Keratinocyte (primary cell): ENCODE results near the gene RHOT1. TPM values are rescaled to one million over a fixed set of nuclear protein-coding genes. Genes with fewer than 3 reads are reported as not detected.

Experiments
- DNase-seq: peaks from one replicate; pipeline ENCODE4 v3.0.0-alpha.2; 2011; ENCODE audit warnings: low read depth, missing footprints, low spot score
- FAIRE-seq: peaks from 2 replicates; lab custom pipeline; 2011; peaks lifted over from hg19 to GRCh38; lab: Jason Lieb, UNC
- H2AFZ ChIP-seq: 2 replicates; pipeline ENCODE4 v1.6.0; 2012; ENCODE audit warnings: low read length, control low read depth, inconsistent platforms; ENCODE audit not compliant: control insufficient read depth
- H3K27ac ChIP-seq: 2 replicates; pipeline ENCODE4 v1.5.1; 2011; ENCODE audit warnings: low read length; ENCODE audit not compliant: control insufficient read depth, insufficient read depth
- H3K27me3 ChIP-seq: 3 replicates; pipeline ENCODE4 v1.6.0; 2011; ENCODE audit warnings: low read length; ENCODE audit not compliant: control insufficient read depth, insufficient read depth; ENCODE audit errors: extremely low read depth
- H3K36me3 ChIP-seq, 2 experiments: 2 replicates in 1 of 2; 3 replicates in 1 of 2; pipeline ENCODE4 v1.5.1; 2011; ENCODE audit warnings: low read length in 2 of 2, mild to moderate bottlenecking in 1 of 2; ENCODE audit not compliant: control insufficient read depth in 2 of 2, insufficient read depth in 2 of 2; ENCODE audit errors: extremely low read depth in 1 of 2
- H3K4me1 ChIP-seq: 3 replicates; pipeline ENCODE4 v1.5.1; 2011; ENCODE audit warnings: low read length; ENCODE audit not compliant: control insufficient read depth, insufficient read depth; ENCODE audit errors: extremely low read depth
- H3K4me2 ChIP-seq: 3 replicates; pipeline ENCODE4 v1.6.0; 2011; ENCODE audit warnings: low read depth, low read length; ENCODE audit not compliant: control insufficient read depth, insufficient read depth; ENCODE audit errors: extremely low read depth
- H3K4me3 ChIP-seq, 3 experiments: fragments of 200-600 bp in 1 of 3; sonication (generic) in 1 of 3; 2 replicates in 2 of 3; 3 replicates in 1 of 3; pipeline ENCODE4 v1.5.1; 2011 to 2016; ENCODE audit warnings: low read length in 3 of 3, mild to moderate bottlenecking in 3 of 3, control low read depth in 2 of 3, inconsistent platforms in 1 of 3, low read depth in 1 of 3, mixed read lengths in 1 of 3, mixed run types in 1 of 3, moderate library complexity in 1 of 3; ENCODE audit not compliant: control insufficient read depth in 2 of 3, insufficient read depth in 2 of 3; ENCODE audit errors: extremely low read depth in 1 of 3
- H3K79me2 ChIP-seq: 2 replicates; pipeline ENCODE4 v1.6.0; 2012; ENCODE audit warnings: low read length; ENCODE audit not compliant: control insufficient read depth, insufficient read depth
- H3K9ac ChIP-seq: 3 replicates; pipeline ENCODE4 v1.6.0; 2011; ENCODE audit warnings: low read length; ENCODE audit not compliant: control insufficient read depth, insufficient read depth; ENCODE audit errors: extremely low read depth
- H3K9me1 ChIP-seq: 3 replicates; pipeline ENCODE4 v1.6.0; 2011; ENCODE audit warnings: low read length; ENCODE audit not compliant: control insufficient read depth, insufficient read depth; ENCODE audit errors: extremely low read depth
- H3K9me3 ChIP-seq: 2 replicates; pipeline ENCODE4 v1.5.1; 2012; ENCODE audit warnings: low read depth, low read length; ENCODE audit not compliant: control insufficient read depth
- H4K20me1 ChIP-seq: 3 replicates; pipeline ENCODE4 v1.6.0; 2011; ENCODE audit warnings: low read length; ENCODE audit not compliant: control insufficient read depth, insufficient read depth; ENCODE audit errors: extremely low read depth
- CTCF ChIP-seq, 3 experiments: IDR thresholded peaks in 1 of 3; conservative IDR thresholded peaks in 1 of 3; optimal IDR thresholded peaks in 1 of 3; 2 replicates in 2 of 3; 3 replicates in 1 of 3; pipeline versions ENCODE3 to v1.5.1; 2011; ENCODE audit warnings: low read length in 3 of 3, mild to moderate bottlenecking in 3 of 3, moderate library complexity in 2 of 3, control low read depth in 1 of 3, inconsistent platforms in 1 of 3; ENCODE audit not compliant: insufficient read depth in 2 of 3; ENCODE audit errors: extremely low read depth in 1 of 3
- EZH2 ChIP-seq: IDR thresholded peaks from one replicate; pipeline ENCODE4 v1.6.1; 2012; ENCODE audit warnings: inconsistent platforms, mild to moderate bottlenecking, low read length, moderate library complexity
- dilution Hi-C: fragments of 300-500 bp; cut with MboI; formaldehyde crosslinking; loops from one replicate; pipeline ENCODE4 v1.7.0; 2020; ENCODE audit warnings: low sequenced_read_pairs; ENCODE audit not compliant: extremely low pct_ligation_motif_present
- polyA plus RNA-seq, 5 experiments: library from polyadenylated mRNA; depleted of rRNA in 3 of 5; stranded (reverse) in 3 of 5; stranded (forward) in 1 of 5; unstranded in 1 of 5; fragments of >200 nt; gene quantifications; 1 replicate in 1 of 5; 2 replicates in 3 of 5; 3 replicates in 1 of 5; pipeline versions ENCODE4 v1.2.1 to v1.2.3, GENCODE V29; 2011 to 2012; ENCODE audit warnings: missing spikeins in 2 of 5, low read depth in 1 of 5, low replicate concordance in 1 of 5

RHOT1 gene
- polyA plus RNA-seq, 1 donor (not counting 4 experiments of a cell fraction or from before 2014, with no cell fraction given) = 50.4 TPM

- FAIRE-seq = no peak
- TF ChIP-seq CTCF (optimal IDR thresholded peaks at IDR 0.05 in 1 of 3, IDR thresholded peaks at IDR 0.05 in 1 of 3, conservative IDR thresholded peaks at IDR 0.05 in 1 of 3; ENCODE audit: extremely low read depth in 1 of 3, insufficient read depth in 2 of 3, low read length in 3 of 3) = no peak
- no peaks in the 10 kb centered on the region for H4K20me1 ChIP-seq
Measured at GRCh38 chr17:32209608-32210007, 67.3 kb downstream of the RHOT1 start.

GRCh38 chr17:32211671-32212070 is 69.4 kb downstream of the RHOT1 start:
- FAIRE-seq (no peak), DNase-seq (no peak)
- Histone ChIP-seq H4K20me1 (no peaks in the 10 kb centered on the region), H3K9ac (no peak overlapping the region), H3K36me3 (peaks cover 3 to 7% of the 10 kb centered on the region in 2 experiments), H3K9me3 (no peaks in the 10 kb centered on the region), H3K27ac (no peak overlapping the region), H3K4me2 (no peak overlapping the region), H3K9me1 (no peaks in the 10 kb centered on the region), H3K79me2 (no peaks in the 10 kb centered on the region), H2AFZ (no peak overlapping the region), H3K27me3 (no peaks in the 10 kb centered on the region), H3K4me1 (no peaks in the 10 kb centered on the region), H3K4me3 (no peak overlapping the region)
- dilution Hi-C loops = no loop called here
- TF ChIP-seq EZH2 (no peak), CTCF (optimal IDR thresholded peaks at IDR 0.05 in 1 of 3, IDR thresholded peaks at IDR 0.05 in 1 of 3, conservative IDR thresholded peaks at IDR 0.05 in 1 of 3; ENCODE audit: extremely low read depth in 1 of 3, insufficient read depth in 2 of 3, low read length in 3 of 3) (no peak)

More at GRCh38 chr17:32209608-32210007, 67.3 kb downstream of the RHOT1 start:
- no peaks in the 10 kb centered on the region for H3K79me2 ChIP-seq
- no peaks in the 10 kb centered on the region for H3K9me3 ChIP-seq
- DNase-seq = no peak
- no peak overlapping the region for H2AFZ ChIP-seq
- H3K9me1 ChIP-seq = no peaks in the 10 kb centered on the region
- H3K27ac ChIP-seq = no peak overlapping the region
- no peak overlapping the region for H3K9ac ChIP-seq
- H3K4me3 ChIP-seq = no peak overlapping the region
- H3K4me2 ChIP-seq = no peak overlapping the region
- peaks cover 3 to 7% of the 10 kb centered on the region in 2 experiments for H3K36me3 ChIP-seq
- H3K27me3 ChIP-seq = no peaks in the 10 kb centered on the region
- no peaks in the 10 kb centered on the region for H3K4me1 ChIP-seq
- dilution Hi-C loops = no loop called here
